Keratinocyte (primary cell): ENCODE measurements around the gene TOX2. TPM values are rescaled to one million over a fixed set of nuclear protein-coding genes. Genes with fewer than 3 reads are reported as not detected.
A peak's percentile ranks its signal among the peaks of the same experiment; 100 is the strongest.

Source experiments
- DNase-seq: peaks from one replicate; pipeline ENCODE4 v3.0.0-alpha.2; 2011; ENCODE audit warnings: low read depth, missing footprints, low spot score
- FAIRE-seq: peaks from 2 replicates; lab custom pipeline; 2011; peaks lifted over from hg19 to GRCh38; lab: Jason Lieb, UNC
- H2AFZ ChIP-seq: 2 replicates; pipeline ENCODE4 v1.6.0; 2012; ENCODE audit warnings: low read length, control low read depth, inconsistent platforms; ENCODE audit not compliant: control insufficient read depth
- H3K27ac ChIP-seq: 2 replicates; pipeline ENCODE4 v1.5.1; 2011; ENCODE audit warnings: low read length; ENCODE audit not compliant: control insufficient read depth, insufficient read depth
- H3K27me3 ChIP-seq: 3 replicates; pipeline ENCODE4 v1.6.0; 2011; ENCODE audit warnings: low read length; ENCODE audit not compliant: control insufficient read depth, insufficient read depth; ENCODE audit errors: extremely low read depth
- H3K36me3 ChIP-seq, 2 experiments: 2 replicates in 1 of 2; 3 replicates in 1 of 2; pipeline ENCODE4 v1.5.1; 2011; ENCODE audit warnings: low read length in 2 of 2, mild to moderate bottlenecking in 1 of 2; ENCODE audit not compliant: control insufficient read depth in 2 of 2, insufficient read depth in 2 of 2; ENCODE audit errors: extremely low read depth in 1 of 2
- H3K4me1 ChIP-seq: 3 replicates; pipeline ENCODE4 v1.5.1; 2011; ENCODE audit warnings: low read length; ENCODE audit not compliant: control insufficient read depth, insufficient read depth; ENCODE audit errors: extremely low read depth
- H3K4me2 ChIP-seq: 3 replicates; pipeline ENCODE4 v1.6.0; 2011; ENCODE audit warnings: low read depth, low read length; ENCODE audit not compliant: control insufficient read depth, insufficient read depth; ENCODE audit errors: extremely low read depth
- H3K4me3 ChIP-seq, 3 experiments: fragments of 200-600 bp in 1 of 3; sonication (generic) in 1 of 3; 2 replicates in 2 of 3; 3 replicates in 1 of 3; pipeline ENCODE4 v1.5.1; 2011 to 2016; ENCODE audit warnings: low read length in 3 of 3, mild to moderate bottlenecking in 3 of 3, control low read depth in 2 of 3, inconsistent platforms in 1 of 3, low read depth in 1 of 3, mixed read lengths in 1 of 3, mixed run types in 1 of 3, moderate library complexity in 1 of 3; ENCODE audit not compliant: control insufficient read depth in 2 of 3, insufficient read depth in 2 of 3; ENCODE audit errors: extremely low read depth in 1 of 3
- H3K79me2 ChIP-seq: 2 replicates; pipeline ENCODE4 v1.6.0; 2012; ENCODE audit warnings: low read length; ENCODE audit not compliant: control insufficient read depth, insufficient read depth
- H3K9ac ChIP-seq: 3 replicates; pipeline ENCODE4 v1.6.0; 2011; ENCODE audit warnings: low read length; ENCODE audit not compliant: control insufficient read depth, insufficient read depth; ENCODE audit errors: extremely low read depth
- H3K9me1 ChIP-seq: 3 replicates; pipeline ENCODE4 v1.6.0; 2011; ENCODE audit warnings: low read length; ENCODE audit not compliant: control insufficient read depth, insufficient read depth; ENCODE audit errors: extremely low read depth
- H3K9me3 ChIP-seq: 2 replicates; pipeline ENCODE4 v1.5.1; 2012; ENCODE audit warnings: low read depth, low read length; ENCODE audit not compliant: control insufficient read depth
- H4K20me1 ChIP-seq: 3 replicates; pipeline ENCODE4 v1.6.0; 2011; ENCODE audit warnings: low read length; ENCODE audit not compliant: control insufficient read depth, insufficient read depth; ENCODE audit errors: extremely low read depth
- CTCF ChIP-seq, 3 experiments: IDR thresholded peaks in 1 of 3; conservative IDR thresholded peaks in 1 of 3; optimal IDR thresholded peaks in 1 of 3; 2 replicates in 2 of 3; 3 replicates in 1 of 3; pipeline versions ENCODE3 to v1.5.1; 2011; ENCODE audit warnings: low read length in 3 of 3, mild to moderate bottlenecking in 3 of 3, moderate library complexity in 2 of 3, control low read depth in 1 of 3, inconsistent platforms in 1 of 3; ENCODE audit not compliant: insufficient read depth in 2 of 3; ENCODE audit errors: extremely low read depth in 1 of 3
- EZH2 ChIP-seq: IDR thresholded peaks from one replicate; pipeline ENCODE4 v1.6.1; 2012; ENCODE audit warnings: inconsistent platforms, mild to moderate bottlenecking, low read length, moderate library complexity
- dilution Hi-C: fragments of 300-500 bp; cut with MboI; formaldehyde crosslinking; loops from one replicate; pipeline ENCODE4 v1.7.0; 2020; ENCODE audit warnings: low sequenced_read_pairs; ENCODE audit not compliant: extremely low pct_ligation_motif_present
- polyA plus RNA-seq, 5 experiments: library from polyadenylated mRNA; depleted of rRNA in 3 of 5; stranded (reverse) in 3 of 5; stranded (forward) in 1 of 5; unstranded in 1 of 5; fragments of >200 nt; gene quantifications; 1 replicate in 1 of 5; 2 replicates in 3 of 5; 3 replicates in 1 of 5; pipeline versions ENCODE4 v1.2.1 to v1.2.3, GENCODE V29; 2011 to 2012; ENCODE audit warnings: missing spikeins in 2 of 5, low read depth in 1 of 5, low replicate concordance in 1 of 5

Gene TOX2
- polyA plus RNA-seq, 1 donor (not counting 4 experiments of a cell fraction or from before 2014, with no cell fraction given) = 0.20 TPM

GRCh38 chr20:43982016-43982415, 67.4 kb downstream of the TOX2 start:
- Histone ChIP-seq H3K36me3 (no peaks in the 10 kb centered on the region), H3K27me3 (no peaks in the 10 kb centered on the region), H3K4me3 (no peak overlapping the region), H3K9me1 (no peaks in the 10 kb centered on the region), H3K9me3 (no peaks in the 10 kb centered on the region), H3K79me2 (no peaks in the 10 kb centered on the region), H3K4me2 (no peak overlapping the region), H4K20me1 (no peaks in the 10 kb centered on the region), H3K9ac (no peak overlapping the region), H3K27ac (no peak overlapping the region), H2AFZ (no peak overlapping the region), H3K4me1 (no peaks in the 10 kb centered on the region)
- TF ChIP-seq CTCF (optimal IDR thresholded peaks at IDR 0.05 in 1 of 3, IDR thresholded peaks at IDR 0.05 in 1 of 3, conservative IDR thresholded peaks at IDR 0.05 in 1 of 3; ENCODE audit: extremely low read depth in 1 of 3, insufficient read depth in 2 of 3, low read length in 3 of 3) = no peak
- TF ChIP-seq EZH2 = no peak
- dilution Hi-C loops = no loop called here
- FAIRE-seq (no peak), DNase-seq (no peak)

- TF ChIP-seq EZH2 = no peak
- dilution Hi-C loops = no loop called here
Measured at GRCh38 chr20:43982886-43983285, 68.2 kb downstream of the TOX2 start.

GRCh38 chr20:43983359-43983758, 68.7 kb downstream of the TOX2 start:
- FAIRE-seq (no peak), DNase-seq (no peak)
- no peak overlapping the region for H3K27ac ChIP-seq

More at GRCh38 chr20:43982886-43983285, 68.2 kb downstream of the TOX2 start:
- no peaks in the 10 kb centered on the region for H4K20me1 ChIP-seq
- H3K79me2 ChIP-seq = no peaks in the 10 kb centered on the region
- no peak overlapping the region for H3K4me3 ChIP-seq
- H3K27ac ChIP-seq = no peak overlapping the region
- H3K27me3 ChIP-seq = no peaks in the 10 kb centered on the region
- H2AFZ ChIP-seq = no peak overlapping the region
- H3K4me1 ChIP-seq = no peaks in the 10 kb centered on the region
- H3K4me2 ChIP-seq = no peak overlapping the region
- DNase-seq (no peak), FAIRE-seq (no peak)
- H3K9me1 ChIP-seq = no peaks in the 10 kb centered on the region
- no peak overlapping the region for H3K9ac ChIP-seq
- no peaks in the 10 kb centered on the region for H3K36me3 ChIP-seq
- H3K9me3 ChIP-seq = no peaks in the 10 kb centered on the region

More at GRCh38 chr20:43983359-43983758, 68.7 kb downstream of the TOX2 start:
- Histone ChIP-seq H3K4me1 (no peaks in the 10 kb centered on the region), H3K9me1 (no peaks in the 10 kb centered on the region), H4K20me1 (no peaks in the 10 kb centered on the region), H3K9ac (no peak overlapping the region), H3K4me3 (no peak overlapping the region), H3K4me2 (no peak overlapping the region), H3K27me3 (no peaks in the 10 kb centered on the region), H3K79me2 (no peaks in the 10 kb centered on the region), H2AFZ (no peak overlapping the region), H3K36me3 (no peaks in the 10 kb centered on the region), H3K9me3 (no peaks in the 10 kb centered on the region)
- TF ChIP-seq CTCF (optimal IDR thresholded peaks at IDR 0.05 in 1 of 3, IDR thresholded peaks at IDR 0.05 in 1 of 3, conservative IDR thresholded peaks at IDR 0.05 in 1 of 3; ENCODE audit: extremely low read depth in 1 of 3, insufficient read depth in 2 of 3, low read length in 3 of 3) (peak; percentile 34 to 43 (median 40)), EZH2 (no peak)
- dilution Hi-C loops = no loop called here
